Jurkat, Clone E6-1 (cell line): ENCODE data around the gene ARHGAP35.
"Not testable (repeated sequence)": the region's sequence is repeated elsewhere in the genome, so short reads cannot be mapped to it uniquely, and the experiment has no call there.

ENCODE experiments used
- DNase-seq: peaks from one replicate; pipeline ENCODE4 v3.0.0-alpha.2; 2011; ENCODE audit warnings: low read depth, low spot score
- H3K4me3 ChIP-seq: 2 replicates; pipeline ENCODE4 v1.5.1; 2011; ENCODE audit warnings: mild to moderate bottlenecking, low read length, control low read depth, moderate library complexity

Gene ARHGAP35

DNA sequence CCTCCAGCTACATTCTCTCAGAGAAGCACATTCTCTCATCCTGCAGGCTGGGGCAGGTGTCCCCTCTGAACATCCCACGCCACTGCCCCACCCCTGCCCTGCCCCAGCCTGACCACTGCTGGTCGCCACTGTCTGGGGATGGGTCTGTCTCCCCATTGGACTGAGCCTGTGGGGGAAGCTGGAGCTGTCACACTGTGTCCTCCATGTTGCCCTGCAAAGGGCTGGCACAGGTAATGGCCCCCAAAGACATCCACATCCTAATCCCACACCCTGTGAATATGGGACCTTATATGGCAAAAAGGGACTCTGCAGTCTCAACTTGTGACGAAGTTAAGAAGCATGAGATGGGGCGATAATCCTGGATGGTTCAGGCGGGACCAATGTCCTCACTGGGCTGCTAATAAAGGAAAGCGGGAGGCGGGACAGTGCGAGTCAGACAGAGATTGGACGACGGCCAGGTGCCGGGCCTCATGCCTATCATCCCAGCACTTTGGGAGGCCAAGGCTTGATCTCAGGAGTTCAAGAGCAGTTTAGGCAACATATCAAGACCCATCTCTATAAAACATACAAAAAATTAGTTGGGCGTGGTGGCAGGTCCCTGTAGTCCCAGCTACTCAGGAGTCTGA lies 19.2 kb upstream of the ARHGAP35 start:
- no peak for DNase-seq
- H3K4me3 ChIP-seq: no peak overlapping the region

- H3K4me3 ChIP-seq: no peak overlapping the region
- no peak for DNase-seq
Measured at GRCh38 chr19:46842791-46843190, 18.0 kb upstream of the ARHGAP35 start.

DNA sequence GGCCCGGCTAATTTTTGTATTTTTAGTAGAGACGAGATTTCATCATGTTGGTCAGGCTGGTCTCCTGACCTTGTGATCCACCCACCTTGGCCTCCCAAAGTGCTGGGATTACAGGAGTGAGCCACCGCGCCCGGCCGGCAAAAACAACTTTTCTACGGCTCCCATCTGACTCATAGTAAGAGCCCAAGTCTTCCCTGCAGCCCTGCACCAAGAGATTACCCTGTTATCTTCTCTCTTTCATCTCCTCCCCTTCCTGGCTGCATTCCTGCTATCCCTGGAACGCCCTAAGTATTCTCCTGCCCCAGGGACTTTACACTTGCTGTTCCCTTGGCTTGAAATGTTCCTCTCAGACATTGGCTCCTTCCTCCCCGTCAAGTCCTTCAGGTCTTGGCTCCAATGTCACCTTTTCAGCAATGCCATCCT lies 16.7 kb upstream of the ARHGAP35 start:
- DNase-seq: no peak
- H3K4me3 ChIP-seq: no peak overlapping the region

GRCh38 chr19:46845959-46846459 lies 14.8 kb upstream of the ARHGAP35 start:
- DNase-seq: no peak
- H3K4me3 ChIP-seq: no peak overlapping the region

DNA sequence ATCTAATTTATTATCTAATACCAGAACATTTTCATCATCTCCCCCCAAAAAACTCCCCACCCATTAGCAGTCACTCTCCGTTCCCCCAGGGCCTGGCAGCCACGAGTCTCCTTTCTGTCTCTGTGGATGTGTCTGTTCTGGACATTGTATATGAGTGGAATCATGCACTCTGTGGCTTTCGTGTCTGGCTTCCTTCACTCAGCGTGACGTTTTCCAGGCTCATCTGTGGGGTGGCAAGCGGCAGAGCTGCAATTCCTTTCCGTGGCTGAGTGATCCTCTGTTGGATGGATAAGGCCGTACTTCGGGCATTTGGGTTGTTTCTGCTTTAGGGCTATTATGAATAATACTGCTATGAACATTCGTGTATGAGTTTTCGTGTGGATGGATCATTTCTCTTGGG lies 13.3 kb upstream of the ARHGAP35 start:
- DNase-seq: no peak
- H3K4me3 ChIP-seq: no peak overlapping the region

GRCh38 chr19:46848389-46848788 lies 12.4 kb upstream of the ARHGAP35 start:
- H3K4me3 ChIP-seq: no peak overlapping the region

GRCh38 chr19:46849610-46850009 lies 11.2 kb upstream of the ARHGAP35 start:
- no peak for DNase-seq
- H3K4me3 ChIP-seq: peak overlapping the region; percentile 86

More at GRCh38 chr19:46848389-46848788, 12.4 kb upstream of the ARHGAP35 start:
- DNase-seq: no peak

GRCh38 chr19:46850228-46851203 lies 10.3 kb upstream of the ARHGAP35 start, which contains the start of gene AP2S1:
TSS of gene AP2S1 (minus strand) at chr19:46850846. CDS start at chr19:46850766, 80 bp downstream.
- DNase-seq: peak; percentile 97
- peak within 1 kb of the TSS; percentile 86 for H3K4me3 ChIP-seq

GRCh38 chr19:46852830-46853229 lies 8.0 kb upstream of the ARHGAP35 start:
- DNase-seq: no peak
- no peak overlapping the region for H3K4me3 ChIP-seq

DNA sequence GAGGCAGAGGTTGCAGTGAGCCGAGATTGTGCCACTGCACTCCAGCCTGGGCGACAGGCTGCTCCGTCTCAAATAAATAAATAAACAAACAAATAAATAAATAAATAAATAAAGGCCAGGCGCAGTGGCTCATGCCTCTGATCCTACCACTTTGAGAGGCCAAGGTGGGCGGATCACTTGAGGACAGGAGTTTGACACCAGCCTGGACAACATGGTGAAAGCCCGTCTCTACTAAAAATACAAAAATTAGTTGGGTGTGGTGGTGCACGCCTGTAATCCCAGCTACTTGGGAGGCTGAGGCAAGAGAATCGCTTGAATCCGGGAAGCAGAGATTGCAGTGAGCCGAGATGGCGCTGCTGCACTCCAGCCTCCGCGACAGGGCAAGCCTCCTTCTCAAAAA lies 6.1 kb upstream of the ARHGAP35 start:
- not testable (repeated sequence) for DNase-seq, H3K4me3 ChIP-seq

- DNase-seq: peak; percentile 89
- no peak overlapping the region for H3K4me3 ChIP-seq
Measured at GRCh38 chr19:46856062-46857022, 4.5 kb upstream of the ARHGAP35 start.

GRCh38 chr19:46859637-46860124 lies 1.1 kb upstream of the ARHGAP35 start:
- DNase-seq: no peak
- H3K4me3 ChIP-seq: peak overlapping the region; percentile 67

DNA sequence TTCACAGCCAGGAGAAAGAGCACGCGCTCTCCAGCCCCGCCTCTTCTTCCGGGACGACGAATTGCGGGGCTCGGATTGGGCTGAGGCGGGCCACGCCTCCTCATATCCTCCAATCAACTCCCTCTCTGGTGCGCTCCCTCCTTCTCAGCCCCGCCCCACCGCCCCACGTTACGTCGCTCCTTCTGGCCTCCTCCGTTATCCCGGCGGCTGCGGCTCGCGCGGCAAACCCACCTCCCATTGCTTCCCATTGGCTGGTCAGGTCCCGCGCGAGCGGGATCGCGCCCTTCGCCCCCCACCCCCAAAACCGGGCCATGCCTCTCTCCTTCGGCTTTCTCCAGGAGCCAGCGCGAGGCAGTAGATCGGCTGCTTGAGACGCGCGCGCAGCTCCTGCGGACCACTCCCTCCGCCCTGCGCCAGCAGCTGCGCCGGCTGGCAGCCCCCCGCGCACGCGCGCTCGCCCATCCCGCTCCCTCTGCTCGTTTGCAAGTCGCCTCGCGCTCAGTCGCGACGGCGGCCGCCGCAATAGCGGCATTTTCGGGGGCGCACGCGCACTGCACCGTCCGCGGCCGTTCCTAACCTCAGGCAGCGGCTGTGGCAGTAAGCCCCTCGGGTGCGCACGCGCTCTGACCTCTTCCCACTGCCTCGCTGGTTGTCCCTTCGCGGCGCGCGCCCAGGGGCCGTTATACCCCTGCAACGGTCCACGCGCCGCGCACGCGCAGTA lies 512 bp upstream of the ARHGAP35 start:
- H3K4me3 ChIP-seq: peak overlapping the region; percentile 67
- DNase-seq: peak; percentile 96

DNA sequence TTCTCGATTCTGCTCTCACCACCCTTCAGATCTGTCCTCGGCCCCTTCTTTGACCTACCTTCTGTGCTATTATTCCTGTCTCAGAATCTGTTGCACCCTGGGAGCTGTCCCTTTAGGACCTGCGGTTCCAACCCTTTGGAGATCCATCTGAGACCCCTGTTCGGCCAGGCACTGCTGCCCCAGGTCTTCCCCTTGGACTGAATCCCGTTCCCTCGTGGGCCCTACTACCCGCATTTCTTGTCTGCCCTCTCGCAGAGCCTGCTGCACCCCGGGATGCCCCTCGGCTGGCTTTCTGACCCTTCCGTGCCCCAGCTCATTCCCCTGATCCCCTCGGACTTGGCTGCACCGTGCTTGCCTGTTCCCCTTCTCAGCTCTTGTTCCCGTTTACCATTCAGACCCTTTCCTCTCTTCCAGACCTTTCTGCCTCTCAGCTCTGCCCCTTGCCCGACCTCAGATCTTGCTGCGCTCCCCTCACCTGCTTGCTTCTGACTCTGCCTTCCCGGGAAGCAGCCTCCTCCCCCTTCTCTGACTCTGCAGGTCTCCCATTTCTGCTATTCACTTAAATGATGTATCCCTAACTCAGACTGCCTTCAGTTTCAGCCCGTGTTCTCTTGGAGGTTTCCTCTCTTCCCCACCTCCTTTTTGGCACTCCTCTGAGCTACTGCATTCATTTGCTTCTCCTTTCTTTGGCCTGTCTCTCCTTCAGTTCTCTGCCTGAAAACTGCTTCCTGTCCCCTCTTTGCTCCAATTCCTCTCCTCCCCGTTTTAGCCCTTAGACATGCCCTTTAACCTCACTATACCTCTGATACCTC lies 1.1 kb downstream of the ARHGAP35 start:
- peak overlapping the region; percentile 86 for H3K4me3 ChIP-seq
- DNase-seq: no peak

DNA sequence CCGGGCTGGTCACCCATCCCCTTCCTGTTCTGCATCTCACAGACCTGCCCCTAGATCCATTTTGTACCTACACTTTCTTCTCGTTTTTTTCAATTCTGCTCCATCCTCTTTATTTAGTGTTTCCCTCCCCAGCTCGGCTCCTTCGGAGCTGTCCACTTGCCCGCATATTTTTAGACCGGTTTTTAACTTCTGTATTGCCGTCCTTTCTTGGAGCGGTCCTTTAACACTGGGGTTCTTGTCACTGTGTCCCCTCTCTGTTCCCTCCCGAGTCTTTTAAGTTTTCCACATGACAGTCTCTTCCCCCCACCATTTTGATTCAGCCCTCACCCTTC lies 1.7 kb downstream of the ARHGAP35 start:
- DNase-seq: no peak
- peak overlapping the region; percentile 86 for H3K4me3 ChIP-seq

DNA sequence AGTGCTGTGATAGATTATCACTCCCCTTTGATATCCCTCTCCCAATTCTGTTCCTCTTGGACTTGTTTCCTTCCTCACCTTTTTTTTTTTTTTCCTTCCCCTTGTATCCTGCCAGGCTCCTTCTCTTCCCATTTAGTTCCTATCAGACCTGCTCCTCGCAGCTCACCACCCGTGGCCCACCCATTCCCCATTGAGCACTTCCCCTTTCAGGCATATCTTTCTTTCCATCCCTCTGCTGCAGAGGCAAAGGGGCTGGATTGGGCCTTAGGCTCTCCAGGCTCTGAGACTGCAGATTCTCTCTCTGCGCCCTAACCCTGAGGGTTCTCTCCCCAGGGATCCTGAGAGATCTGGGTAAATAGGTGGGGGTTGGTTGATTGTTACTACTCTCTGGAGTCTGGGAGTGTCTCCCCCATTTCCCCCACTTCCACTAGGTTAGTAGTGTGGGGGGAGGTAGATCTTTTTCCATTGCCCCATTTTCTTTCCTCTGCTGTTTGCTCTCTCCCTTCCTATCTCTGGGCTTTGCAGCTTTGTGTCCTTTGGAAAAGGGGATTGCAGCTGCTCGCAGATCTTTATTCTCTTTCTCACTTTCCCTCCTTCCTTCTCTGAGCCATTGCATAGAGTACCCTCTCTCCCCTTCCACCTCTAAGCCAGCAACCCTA lies 2.3 kb downstream of the ARHGAP35 start:
- DNase-seq: no peak
- H3K4me3 ChIP-seq: no peak overlapping the region
